Left renal pelvis (tissue), 4 donors: ENCODE measurements around the gene CCDC24. TPM values are rescaled to one million over a fixed set of nuclear protein-coding genes. Genes with fewer than 3 reads are reported as not detected.
A peak's percentile ranks its signal among the peaks of the same experiment; 100 is the strongest.

ENCODE experiments used
- DNase-seq, 4 donors: peaks; one replicate each; pipeline ENCODE4 v3.0.0-alpha.2; 2013; ENCODE audit warnings: low read depth in 4 of 4, low spot score in 3 of 4
- polyA plus RNA-seq, 4 donors: library from polyadenylated mRNA; unstranded; fragments of 120-200 nt; gene quantifications; one replicate each; pipeline ENCODE4 v1.2.1, GENCODE V29; 2013; ENCODE audit not compliant: insufficient read length in 4 of 4

The CCDC24 gene
- polyA plus RNA-seq, 4 donors, result 3.2 to 29.8 (median 16.4) TPM

DNA sequence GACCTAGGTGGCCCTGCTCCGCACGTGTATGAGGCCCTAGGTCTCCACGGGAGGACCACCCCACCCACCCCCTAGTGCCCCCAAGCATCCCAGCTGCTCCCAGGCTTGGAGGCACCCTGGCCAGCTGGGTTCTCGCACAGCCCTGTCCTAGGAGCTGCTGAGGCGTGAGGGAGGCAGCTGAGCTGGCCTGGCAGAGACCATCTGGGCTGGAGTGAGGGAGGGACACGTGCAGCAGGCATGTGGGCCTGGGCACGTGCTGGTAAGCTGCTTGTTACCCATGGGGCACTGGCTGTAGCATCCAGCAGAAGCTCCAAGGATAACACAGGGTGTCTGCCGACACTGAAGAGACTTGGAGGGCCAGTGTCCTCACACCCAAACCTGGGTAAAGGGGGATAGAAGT is 29.8 kb downstream of the CCDC24 start:
- no peak for DNase-seq

DNA sequence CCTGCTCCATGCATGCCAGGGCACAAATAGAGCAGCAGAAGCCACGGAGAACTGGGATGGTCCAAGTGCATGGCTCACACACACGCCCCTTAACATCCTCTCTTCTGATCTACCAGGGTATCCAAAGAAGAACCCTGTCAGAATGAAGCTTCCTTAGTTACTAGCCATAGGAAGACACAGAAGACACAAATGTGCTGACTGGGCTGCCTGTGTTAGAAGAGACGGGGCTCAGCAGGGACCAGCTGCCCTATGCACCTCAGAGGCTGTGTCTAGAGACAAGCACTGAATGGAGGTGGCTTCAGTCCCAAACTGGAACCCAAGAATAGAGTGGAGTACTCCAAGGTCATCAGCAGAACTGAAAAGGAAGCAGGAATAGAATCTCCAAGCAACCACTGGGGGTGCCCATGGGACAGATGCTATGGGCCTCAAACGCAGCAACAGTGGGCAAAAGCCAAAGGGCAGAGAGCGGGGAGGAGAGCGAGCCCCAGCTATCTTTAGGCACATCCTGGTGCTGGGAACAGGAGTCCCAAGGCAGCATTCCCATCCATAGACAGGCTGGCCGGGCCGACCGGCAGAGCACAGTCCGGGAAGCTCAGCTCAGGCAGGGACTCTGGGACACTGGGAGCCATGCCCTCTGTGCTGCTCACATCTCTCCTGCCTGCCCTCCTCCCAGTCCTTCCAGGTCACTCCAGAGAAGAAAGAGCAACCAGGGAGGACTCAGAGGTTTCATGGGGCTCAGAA is 30.4 kb downstream of the CCDC24 start:
- no peak for DNase-seq

DNA sequence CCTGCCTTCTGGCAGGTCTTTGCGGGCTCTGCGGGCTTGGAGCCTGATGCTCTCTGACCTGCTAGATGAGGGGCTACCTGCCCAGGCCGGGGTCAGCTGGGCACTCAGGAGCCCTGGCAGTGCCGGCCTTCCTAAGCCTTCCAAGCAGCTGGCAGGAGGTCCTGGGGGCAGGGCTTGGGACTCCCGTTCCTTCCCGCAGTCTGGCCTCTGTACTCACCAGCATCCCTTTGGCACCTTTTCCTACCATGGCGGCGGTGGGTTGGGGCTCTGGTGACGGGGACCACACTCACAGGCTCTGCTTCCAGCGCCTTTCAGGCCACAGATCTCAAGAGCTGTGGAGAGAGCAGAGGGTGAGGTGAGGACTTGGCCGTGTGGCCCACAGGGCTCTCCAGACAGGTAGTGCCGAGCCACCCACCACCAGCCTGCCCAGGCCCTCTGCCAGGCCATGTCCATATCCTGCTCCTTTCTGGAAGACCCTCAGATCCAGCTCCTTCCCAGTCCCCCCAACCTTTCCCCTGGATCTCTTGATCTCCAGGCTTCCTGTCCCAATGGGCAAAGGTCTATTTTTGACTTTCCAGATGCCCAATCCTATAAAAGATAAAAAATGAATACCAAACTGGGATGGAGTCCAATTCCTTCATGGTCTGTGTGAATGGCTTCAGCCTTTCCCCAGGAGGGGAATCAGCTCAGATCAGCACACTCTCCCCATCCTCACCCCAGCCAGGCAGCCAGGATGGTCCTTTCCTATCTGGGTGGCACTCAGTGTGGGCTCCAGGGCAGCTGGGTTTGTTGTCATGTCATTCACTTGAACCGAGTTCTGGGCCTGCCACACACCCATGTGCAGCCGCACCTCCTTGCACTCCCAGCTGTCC is 32.9 kb downstream of the CCDC24 start:
- DNase-seq, result no peak

DNA sequence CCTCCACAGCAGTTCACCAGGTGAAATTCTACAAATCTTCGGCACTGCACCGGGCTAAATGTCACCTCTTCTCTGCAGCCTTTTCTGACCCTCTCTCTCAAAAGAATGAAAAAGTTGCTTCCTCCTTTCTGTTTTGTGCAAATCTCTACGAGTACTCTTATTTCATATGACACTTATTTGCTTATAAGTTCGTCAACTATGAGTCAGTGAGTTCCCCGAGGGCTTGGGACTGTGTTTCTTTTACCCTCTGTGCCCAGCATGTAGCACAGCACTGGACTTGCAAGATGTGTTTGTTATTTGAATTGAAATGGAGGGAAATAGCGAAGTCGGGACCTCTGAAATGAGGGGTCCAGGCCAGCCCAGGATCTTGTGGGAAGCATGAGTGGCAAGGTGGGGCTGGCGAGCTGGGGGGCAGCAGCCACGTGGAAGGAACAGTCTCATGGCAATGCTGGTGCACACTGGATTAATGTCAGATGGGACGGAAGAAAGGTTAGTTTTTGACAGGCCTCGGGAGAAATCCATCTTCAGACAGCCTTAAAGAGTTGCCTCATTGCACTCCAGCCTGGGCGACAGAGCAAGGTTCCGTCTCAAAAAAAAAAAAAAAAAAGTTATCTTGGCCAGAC is 33.6 kb downstream of the CCDC24 start:
- no peak for DNase-seq

DNA sequence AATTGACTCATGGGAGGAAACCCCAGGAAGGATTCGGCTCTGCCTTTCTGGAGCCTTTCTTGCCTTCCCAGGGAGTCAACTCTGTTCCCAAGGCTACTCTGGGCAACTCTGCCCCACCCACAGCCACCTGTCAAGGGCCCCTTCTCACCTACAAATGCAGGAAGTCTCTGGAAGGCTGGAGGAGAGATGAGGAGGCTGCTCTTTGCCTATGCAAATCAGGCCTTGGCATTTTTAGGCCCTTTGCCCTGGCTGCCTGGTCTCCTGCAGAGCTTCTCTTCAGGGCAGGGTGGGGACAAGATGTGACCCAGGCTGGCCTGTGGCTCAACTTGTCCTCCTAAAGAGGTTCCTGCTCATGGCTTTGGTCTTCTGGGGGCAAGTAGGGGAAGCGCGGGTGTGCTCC is 34.4 kb downstream of the CCDC24 start:
- no peak for DNase-seq

DNA sequence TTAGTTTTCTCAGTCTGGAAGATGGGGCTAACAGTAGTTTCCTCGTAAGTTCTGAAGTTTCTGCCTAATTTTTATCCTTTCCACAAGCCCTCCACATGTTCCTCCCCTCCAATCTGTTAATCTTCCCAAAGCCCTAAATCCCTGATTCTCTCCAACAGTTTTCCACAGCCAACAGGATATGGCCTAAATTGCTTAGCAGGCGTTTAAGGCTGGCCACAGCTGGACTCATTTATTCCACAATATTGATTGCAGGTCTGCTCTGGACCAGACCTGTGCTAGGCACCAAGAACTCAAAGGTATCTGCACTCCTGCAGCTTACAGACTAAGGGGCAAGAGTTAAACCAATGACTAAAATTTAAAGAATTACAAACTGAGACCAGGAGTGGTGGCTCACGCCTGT is 35.9 kb downstream of the CCDC24 start:
- no peak for DNase-seq

DNA sequence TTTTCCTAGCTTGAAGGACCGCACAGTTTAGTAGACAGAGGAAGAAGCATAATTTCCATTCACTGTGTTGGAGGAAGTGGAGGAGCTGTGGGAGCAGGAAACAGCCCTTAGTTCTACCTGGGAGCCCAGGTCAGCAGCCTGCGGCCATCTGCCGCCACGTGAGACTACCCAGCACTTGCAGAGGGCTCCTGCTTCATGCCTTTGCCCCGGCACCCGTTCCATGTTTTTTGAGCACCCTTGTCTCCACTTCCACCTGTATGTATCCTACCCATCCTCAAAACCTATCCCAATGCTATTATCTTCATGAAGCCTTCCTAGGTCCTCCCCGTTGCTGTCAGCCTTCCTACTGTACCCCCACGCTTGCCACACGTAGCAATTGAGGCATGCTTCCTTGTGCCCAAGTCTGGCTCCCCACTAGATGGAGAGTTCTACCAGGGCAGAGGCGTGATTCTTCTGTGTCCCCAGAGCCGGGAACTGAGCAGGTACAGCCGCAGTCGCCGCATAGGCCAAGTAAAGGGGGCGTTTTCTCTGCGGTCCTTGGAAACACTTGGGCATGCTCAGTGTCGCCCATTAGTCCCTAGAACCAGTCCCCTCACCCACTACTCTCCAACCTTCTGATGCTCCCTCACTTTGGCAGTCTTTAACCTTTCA is 38.0 kb downstream of the CCDC24 start:
- peak in 1 of 4 donors; percentile 16 for DNase-seq

DNA sequence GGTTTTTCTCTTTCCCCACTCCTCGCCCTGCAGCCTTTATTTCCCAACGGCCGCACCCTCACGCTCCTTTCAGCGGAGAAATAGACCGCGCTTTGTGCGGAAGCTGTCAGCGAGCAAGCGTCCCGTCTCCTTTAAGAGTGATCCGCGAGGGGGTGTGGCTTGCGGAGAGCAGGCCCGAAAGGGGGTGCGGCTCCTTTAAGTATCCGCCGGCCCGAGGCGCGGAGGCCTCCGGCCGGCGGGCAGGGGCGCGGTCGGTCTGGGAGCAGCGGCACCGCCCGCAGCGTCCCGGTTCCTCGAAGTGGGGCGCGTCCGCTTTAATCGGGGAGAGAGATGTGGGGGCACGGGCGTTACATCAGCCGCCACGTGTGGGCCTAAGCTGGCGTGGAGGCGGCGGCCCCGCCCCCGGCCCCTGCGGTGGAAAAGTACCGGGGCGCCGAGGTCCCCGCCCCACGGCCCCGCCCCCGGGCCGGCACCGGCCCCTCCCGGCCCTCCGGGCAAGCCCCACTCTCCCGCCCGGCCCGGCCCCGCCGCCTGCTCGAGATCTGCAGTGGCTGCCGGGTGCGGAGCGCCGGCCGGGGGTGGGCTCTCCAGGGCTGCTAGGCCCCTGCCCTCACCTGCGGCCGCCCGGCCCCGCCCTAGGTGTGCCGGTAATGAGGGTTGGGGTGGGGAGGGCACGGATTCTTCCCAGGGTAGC is 38.7 kb downstream of the CCDC24 start:
- DNase-seq, result peak; percentile 59 to 81 (median 72)

DNA sequence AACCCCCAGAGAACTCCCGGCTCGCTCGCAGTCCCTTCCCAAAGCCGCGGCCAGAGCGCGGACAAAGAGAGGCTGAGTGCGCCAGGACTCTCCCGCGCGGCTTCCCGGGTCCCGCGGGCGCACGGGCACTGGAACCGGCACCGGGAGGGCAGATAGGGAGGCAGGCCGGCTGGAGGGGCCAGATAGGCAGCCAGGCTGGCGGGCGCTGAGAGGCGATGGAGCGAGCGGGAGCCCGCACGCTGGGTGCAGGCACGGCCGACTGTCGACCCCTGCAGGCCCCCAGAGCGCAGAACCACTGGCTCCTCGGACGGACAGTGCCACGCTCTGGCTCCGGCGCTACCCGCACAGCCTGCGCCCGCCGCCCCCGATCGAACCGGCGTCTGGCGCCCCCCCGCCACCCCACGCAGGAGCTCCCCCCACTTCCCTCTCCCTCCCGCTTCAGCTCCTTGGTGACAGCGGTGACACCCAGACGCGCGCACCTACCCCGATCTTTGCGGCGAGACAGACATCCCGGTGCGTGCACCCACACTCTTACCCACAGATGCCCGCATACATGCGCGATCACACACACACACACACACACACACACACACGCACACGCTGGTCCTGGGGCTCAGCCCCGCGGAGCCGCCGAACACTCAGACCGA is 39.3 kb downstream of the CCDC24 start:
- DNase-seq, result peak in 2 of 4 donors; percentile 22 to 24

DNA sequence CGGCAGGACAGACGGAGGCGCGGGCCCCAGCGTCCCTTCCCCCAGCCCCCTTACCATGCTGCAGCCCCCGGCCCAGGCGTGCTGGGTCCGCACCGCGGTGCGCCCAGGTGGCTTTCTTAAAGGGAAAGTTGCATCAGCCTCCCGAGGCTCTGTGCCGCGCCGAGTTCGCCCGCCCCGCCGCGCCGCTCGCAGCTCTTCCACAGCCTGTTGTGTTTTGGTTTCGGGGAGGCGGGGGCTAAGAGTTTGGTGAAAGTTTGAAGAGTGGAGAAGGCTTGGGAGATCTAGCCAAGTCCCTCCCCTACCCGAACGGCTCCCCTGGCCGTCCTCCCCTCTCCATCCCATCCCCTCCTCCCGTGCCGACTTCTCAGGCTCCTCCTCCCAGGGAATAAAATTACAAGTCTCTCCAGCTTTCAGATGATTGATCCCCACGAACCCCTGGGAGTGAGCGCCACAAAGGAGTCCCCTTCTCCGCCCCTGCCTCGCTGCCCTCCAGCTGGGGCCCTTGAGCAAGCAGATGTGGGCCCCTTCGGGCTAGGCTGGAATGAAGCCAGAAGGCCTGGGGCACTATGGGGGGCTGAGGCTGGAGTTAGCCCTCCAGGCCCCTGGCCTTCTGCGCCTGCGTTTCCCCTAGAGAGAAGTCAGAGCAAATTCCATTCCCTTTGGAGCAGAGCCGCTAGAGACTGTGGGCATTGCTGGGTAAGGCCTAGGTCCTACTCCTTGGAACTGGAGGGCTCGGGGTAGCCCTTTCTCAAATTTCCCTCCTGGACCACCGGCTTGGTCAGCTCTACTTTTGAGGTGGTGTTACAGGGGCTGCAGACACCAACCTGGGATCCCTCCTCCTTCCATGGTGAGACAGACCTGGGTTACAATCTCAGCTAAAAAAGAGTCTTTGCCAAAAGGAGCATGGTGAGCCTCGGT is 40.1 kb downstream of the CCDC24 start, which contains the start of gene SLC6A9:
Gene SLC6A9, minus strand, starts transcription at position 211 of the 918 bp plus-strand sequence. CDS start 7,185 bp downstream, outside the sequence.
- DNase-seq, result peak in 3 of 4 donors; percentile 32 to 51 (median 42)

DNA sequence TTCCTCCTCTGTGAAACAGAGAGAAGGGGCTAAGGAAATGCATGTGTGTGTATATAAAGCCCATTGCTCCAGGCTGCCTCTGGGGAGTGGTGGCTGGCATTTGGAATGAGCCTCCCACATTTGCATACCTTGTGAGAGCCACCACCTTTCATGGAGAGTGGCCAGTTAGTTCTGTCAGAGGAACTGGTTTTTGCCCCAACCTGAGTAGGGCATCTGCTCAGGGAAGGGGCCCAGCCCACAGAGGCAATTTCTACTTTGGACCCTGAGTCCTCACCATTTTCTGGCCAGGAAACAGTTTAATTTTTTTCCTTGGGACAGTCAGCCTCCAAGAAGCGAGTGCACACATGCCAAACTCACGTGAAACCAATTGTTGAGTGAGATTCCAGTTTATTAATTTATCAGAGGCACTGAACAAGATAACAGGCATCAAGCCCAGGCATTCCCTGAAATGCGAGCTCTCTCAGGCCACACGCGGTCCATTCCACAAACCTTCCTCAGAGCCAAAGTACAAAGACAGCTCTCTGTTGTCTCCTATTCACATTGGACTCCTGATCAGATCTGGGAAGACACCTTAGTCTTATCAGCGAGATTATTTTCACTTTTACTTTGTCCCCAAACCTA is 40.9 kb downstream of the CCDC24 start:
- no peak for DNase-seq

DNA sequence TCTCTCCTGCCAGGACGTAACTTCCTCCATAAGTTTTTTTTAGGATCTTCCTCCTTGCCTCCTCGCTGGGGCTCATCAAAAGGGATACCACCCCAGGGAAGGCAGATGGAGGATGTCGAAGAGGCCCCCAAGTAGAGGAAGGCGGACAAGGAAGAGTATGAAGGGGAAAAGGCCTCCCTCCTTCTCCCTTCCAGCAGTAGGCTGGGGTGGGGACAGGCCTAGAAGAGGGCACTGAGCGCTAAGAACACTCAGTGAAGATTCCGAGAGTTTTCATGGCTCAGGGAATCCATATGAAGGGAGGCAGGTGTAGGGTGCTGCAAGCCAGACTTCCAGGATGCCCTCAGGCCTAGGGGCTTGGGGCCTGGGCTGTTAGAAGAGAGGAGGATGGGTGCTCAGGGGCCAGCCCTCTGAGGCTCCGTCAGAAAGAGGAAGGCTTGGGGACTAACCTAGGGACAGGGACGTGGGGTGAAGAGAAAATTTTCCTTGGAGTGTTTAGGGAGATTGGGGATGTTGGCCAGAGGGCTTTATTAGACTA is 41.7 kb downstream of the CCDC24 start:
- no peak for DNase-seq

DNA sequence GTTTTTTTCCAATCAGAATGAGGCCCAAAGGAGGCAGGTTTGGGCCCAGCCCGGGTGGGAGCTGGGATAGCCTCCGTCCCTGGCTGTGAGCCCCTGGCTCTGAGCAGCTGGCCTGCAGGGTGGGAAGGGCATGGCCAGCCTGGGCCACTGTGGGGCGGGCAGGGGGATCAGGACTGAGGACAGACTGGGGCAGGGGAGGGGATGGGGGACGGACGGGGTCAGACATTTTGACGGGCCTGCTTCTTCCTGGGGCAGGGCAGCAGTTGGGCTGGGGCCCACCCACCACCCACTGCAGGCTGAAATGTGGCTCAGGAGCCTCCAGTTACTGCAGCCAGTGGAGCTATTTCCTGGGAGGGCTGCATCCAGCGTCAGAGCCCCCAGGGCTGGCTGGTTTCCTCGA is 42.4 kb downstream of the CCDC24 start:
- no peak for DNase-seq

DNA sequence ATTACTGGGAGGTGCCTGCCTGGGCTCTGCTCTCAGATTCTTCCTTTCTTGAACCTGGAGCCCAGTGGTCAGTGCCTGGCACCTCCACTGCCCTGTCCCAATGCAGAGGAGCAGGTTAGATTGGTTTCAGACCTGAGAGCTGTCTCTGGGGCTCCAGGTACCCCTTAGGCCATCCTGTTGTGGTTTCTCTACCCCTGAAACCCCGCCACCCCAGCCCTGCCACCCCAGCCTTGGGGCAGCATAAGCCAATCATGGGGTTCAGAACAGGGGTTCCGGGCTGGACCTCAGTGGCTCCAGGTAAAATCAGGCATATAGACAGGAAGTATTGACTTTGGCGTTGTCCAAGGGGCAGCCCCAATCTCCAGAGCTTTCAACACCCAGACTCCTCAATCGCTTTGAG is 43.0 kb downstream of the CCDC24 start:
- DNase-seq, result no peak

DNA sequence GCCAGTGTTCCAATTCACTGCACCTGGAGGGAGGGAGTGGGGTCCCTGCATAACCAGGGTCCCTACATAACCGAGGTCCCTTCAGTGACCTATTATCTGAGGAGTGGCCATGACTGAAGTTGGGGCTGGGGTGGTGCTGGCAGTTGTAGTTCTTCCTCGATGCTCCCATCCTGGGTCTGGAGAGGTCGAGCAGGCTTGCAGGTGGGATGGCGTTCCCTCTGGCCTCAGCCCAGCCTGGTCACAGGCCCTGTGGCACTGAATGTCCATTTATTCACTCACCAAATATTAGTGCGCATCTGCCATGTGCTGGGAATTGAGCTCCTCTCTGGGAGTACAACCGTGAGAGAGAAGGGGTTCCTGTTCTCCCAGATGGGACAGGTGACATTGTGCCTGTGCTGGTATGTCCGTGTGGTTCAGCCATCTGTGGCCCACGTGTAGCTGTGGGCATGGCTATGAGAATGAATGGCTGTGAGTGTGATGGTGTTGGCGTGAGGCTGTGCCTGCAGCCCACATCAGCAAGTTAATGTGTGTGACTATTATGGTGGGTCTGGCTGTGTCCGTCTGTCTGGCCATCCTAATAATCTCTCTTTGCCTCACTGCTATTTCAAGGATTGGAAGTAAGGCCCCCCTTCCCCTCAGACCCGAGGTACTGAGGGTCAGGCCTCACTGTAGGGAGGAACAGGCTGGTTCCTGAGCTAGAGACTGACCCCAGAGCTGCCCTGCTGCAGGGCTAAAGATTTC is 43.7 kb downstream of the CCDC24 start:
- no peak for DNase-seq

DNA sequence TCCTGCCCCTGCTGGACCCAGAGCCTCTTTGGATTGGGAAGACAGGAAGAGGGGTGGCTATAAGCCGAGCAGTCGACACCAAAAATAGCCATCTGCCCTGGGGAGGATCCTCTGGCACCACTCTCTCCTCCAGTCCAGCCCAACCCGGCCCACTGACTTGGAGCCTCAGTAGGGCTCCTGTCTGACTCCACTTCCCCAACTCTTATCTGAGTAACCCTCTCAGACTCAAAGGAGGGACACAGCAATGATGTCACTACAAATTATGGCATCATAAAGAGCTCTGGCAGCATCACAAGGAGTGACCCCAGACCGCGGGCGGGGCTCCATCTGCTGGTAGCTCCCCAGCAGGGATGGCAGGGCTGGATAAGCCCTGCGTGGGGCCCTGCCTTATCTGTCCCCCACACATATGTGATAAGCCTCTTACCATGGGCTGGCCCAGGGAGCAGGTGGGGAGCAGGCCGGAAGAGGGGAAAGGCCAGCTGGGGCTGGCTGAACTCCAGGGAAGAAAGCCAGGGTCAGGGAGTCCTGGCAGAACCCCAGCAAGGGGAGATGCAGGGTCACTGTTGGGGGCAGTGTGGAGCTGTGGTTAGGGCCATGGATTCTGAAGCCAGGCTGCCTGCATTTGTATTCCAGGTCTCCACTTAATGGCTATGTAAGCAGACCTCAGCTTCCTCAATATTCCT is 44.5 kb downstream of the CCDC24 start:
- no peak for DNase-seq
